ENCODE measurements around the gene OPRD1.

OPRD1 gene

GRCh38 chr1:28886731-28887418 is 74.9 kb downstream of the OPRD1 start:
- DNase-seq, result peak; percentile 64 to 72

- DNase-seq, result peak in 1 of 2 experiments; percentile 37
Observed at GRCh38 chr1:28887419-28887834, 75.5 kb downstream of the OPRD1 start.

GRCh38 chr1:28887835-28888682 is 76.1 kb downstream of the OPRD1 start:
- DNase-seq, result peak in 1 of 2 experiments; percentile 25

GRCh38 chr1:28888915-28889314 is 76.9 kb downstream of the OPRD1 start:
- no peak for DNase-seq

GRCh38 chr1:28889357-28889756 is 77.4 kb downstream of the OPRD1 start:
- no peak for DNase-seq

GRCh38 chr1:28890435-28890834 is 78.5 kb downstream of the OPRD1 start:
- no peak for DNase-seq

GRCh38 chr1:28890836-28891235 is 78.9 kb downstream of the OPRD1 start:
- no peak for DNase-seq

GRCh38 chr1:28891256-28891655 is 79.3 kb downstream of the OPRD1 start:
- DNase-seq, result no peak

GRCh38 chr1:28893403-28894102 is 81.6 kb downstream of the OPRD1 start:
- peak in 1 of 2 experiments; percentile 20 for DNase-seq

- DNase-seq, result no peak
Observed at GRCh38 chr1:28894785-28895184, 82.8 kb downstream of the OPRD1 start.

GRCh38 chr1:28895896-28896608 is 84.1 kb downstream of the OPRD1 start:
- no peak for DNase-seq

- DNase-seq, result no peak
Observed at GRCh38 chr1:28896609-28896986, 84.6 kb downstream of the OPRD1 start.

GRCh38 chr1:28897789-28898188 is 85.8 kb downstream of the OPRD1 start:
- DNase-seq, result no peak

GRCh38 chr1:28898405-28898881 is 86.5 kb downstream of the OPRD1 start:
- peak; percentile 10 to 25 for DNase-seq

GRCh38 chr1:28899267-28899666 is 87.3 kb downstream of the OPRD1 start:
- no peak for DNase-seq

GRCh38 chr1:28900562-28900961 is 88.6 kb downstream of the OPRD1 start:
- no peak for DNase-seq

GRCh38 chr1:28902738-28903137 is 90.8 kb downstream of the OPRD1 start:
- no peak for DNase-seq

- DNase-seq, result no peak
Observed at GRCh38 chr1:28905921-28906666, 94.1 kb downstream of the OPRD1 start.

GRCh38 chr1:28909198-28909597 is 97.2 kb downstream of the OPRD1 start:
- DNase-seq, result no peak

- no peak for DNase-seq
Observed at GRCh38 chr1:28910379-28911115, 98.6 kb downstream of the OPRD1 start.

GRCh38 chr1:28913786-28914227 is 101.8 kb downstream of the OPRD1 start:
- DNase-seq, result no peak

Data from Kasumi-1 (cell line).